Spleen (tissue), 7 donors: ENCODE results near the gene GRIN2B.

ENCODE experiments used
- CTCF ChIP-seq, 11 experiments: fragments of 200-600 bp in 7 of 11; fragments of 450-650 bp in 4 of 11; sonication (generic) in 4 of 11; IDR thresholded peaks in 8 of 11; conservative IDR thresholded peaks in 3 of 11; 1 replicate in 7 of 11; 2 replicates in 4 of 11; pipeline versions ENCODE4 v1.4.0 to v1.8.0; 2016 to 2021; ENCODE audit warnings: antibody characterized with exemption in 11 of 11, inconsistent platforms in 4 of 11, mild to moderate bottlenecking in 1 of 11
- POLR2A ChIP-seq, 3 donors: fragments of 450-650 bp; IDR thresholded peaks; one replicate each; pipeline ENCODE4 v1.5.1; 2017; ENCODE audit warnings: antibody characterized with exemption in 3 of 3, mild to moderate bottlenecking in 1 of 3
- POLR2AphosphoS5 ChIP-seq, 3 donors: sonication (generic); formaldehyde crosslinking; IDR thresholded peaks; one replicate each; pipeline ENCODE4 v1.5.1; 2017; ENCODE audit warnings: antibody characterized with exemption in 3 of 3
- donor health status: DM: no; HTN: no; CAD: no; lungs with moderate emphysema.
- donor health status: DM: no; HTN: no; CAD: no.
- donor health status: DM: no; HTN: no; CAD: no.

GRCh38 chr12:13940335-13940865 lies 41.0 kb downstream of the GRIN2B start:
- no peak for TF ChIP-seq POLR2AphosphoS5 (IDR thresholded peaks at IDR 0.05)
- no peak for TF ChIP-seq CTCF (IDR thresholded peaks at IDR 0.05 in 8 of 11, conservative IDR thresholded peaks at IDR 0.05 in 3 of 11)
- TF ChIP-seq POLR2A (IDR thresholded peaks at IDR 0.05), result no peak
